HL-60 (cell line): Measurements from ENCODE around the gene DROSHA.

Source experiments
- POLR2AphosphoS5 ChIP-seq: IDR thresholded peaks from 2 replicates; pipeline ENCODE4 v1.6.1; 2012; ENCODE audit warnings: low read depth
- TF ChIP-seq, protein P1 (sequence below): IDR thresholded peaks from one replicate; pipeline ENCODE4 v1.5.1; 2011; ENCODE audit warnings: low read length, control low read depth, inconsistent platforms; ENCODE audit not compliant: insufficient read depth

DNA sequence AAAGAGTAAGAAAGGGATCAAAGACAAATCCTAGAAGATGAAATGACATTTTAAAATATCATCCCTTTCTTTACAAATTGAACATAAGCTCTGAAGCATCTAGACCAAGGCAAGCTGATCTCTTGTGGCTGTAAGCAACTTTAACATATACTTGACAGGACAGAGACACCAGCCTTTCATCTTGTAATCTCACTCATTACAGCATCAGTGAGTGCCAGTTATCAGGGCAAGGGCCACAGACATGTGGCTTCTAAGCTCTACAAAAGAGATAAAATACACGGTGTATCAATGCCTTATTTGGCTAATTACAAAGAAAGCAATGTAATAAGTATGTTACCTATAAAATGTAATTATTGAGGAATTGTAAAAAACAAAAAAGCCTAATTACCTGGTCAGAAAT lies 95.0 kb downstream of the DROSHA start:
- TF ChIP-seq, protein P1, sequence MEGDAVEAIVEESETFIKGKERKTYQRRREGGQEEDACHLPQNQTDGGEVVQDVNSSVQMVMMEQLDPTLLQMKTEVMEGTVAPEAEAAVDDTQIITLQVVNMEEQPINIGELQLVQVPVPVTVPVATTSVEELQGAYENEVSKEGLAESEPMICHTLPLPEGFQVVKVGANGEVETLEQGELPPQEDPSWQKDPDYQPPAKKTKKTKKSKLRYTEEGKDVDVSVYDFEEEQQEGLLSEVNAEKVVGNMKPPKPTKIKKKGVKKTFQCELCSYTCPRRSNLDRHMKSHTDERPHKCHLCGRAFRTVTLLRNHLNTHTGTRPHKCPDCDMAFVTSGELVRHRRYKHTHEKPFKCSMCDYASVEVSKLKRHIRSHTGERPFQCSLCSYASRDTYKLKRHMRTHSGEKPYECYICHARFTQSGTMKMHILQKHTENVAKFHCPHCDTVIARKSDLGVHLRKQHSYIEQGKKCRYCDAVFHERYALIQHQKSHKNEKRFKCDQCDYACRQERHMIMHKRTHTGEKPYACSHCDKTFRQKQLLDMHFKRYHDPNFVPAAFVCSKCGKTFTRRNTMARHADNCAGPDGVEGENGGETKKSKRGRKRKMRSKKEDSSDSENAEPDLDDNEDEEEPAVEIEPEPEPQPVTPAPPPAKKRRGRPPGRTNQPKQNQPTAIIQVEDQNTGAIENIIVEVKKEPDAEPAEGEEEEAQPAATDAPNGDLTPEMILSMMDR = no peak
- TF ChIP-seq POLR2AphosphoS5 = no peak
